NT2/D1 (cell line): ENCODE measurements around the gene CYP3A7.

Experiments
- YY1 ChIP-seq: IDR thresholded peaks from 2 replicates; pipeline ENCODE4 v1.6.1; 2011; ENCODE audit not compliant: insufficient read length, insufficient read depth
- ZNF274 ChIP-seq: IDR thresholded peaks from 2 replicates; pipeline ENCODE4 v1.6.1; 2011; ENCODE audit warnings: mild to moderate bottlenecking, low read depth, low read length

- TF ChIP-seq YY1 (no peak), ZNF274 (no peak)
Measured at GRCh38 chr7:99694912-99695304, 40.1 kb downstream of the CYP3A7 start.
